HG03060 (cell line): ENCODE measurements around the gene GPR68.
"Not testable (repeated sequence)": the region's sequence is repeated elsewhere in the genome, so short reads cannot be mapped to it uniquely, and the experiment has no call there.

ENCODE experiments used
- ATAC-seq: cut with Tn5 transposase; IDR thresholded peaks from one replicate; pipeline ENCODE4 v1.9.1; 2021; ENCODE audit warnings: low read depth, moderate number of reproducible peaks; ENCODE audit not compliant: unreplicated experiment

The GPR68 gene

DNA sequence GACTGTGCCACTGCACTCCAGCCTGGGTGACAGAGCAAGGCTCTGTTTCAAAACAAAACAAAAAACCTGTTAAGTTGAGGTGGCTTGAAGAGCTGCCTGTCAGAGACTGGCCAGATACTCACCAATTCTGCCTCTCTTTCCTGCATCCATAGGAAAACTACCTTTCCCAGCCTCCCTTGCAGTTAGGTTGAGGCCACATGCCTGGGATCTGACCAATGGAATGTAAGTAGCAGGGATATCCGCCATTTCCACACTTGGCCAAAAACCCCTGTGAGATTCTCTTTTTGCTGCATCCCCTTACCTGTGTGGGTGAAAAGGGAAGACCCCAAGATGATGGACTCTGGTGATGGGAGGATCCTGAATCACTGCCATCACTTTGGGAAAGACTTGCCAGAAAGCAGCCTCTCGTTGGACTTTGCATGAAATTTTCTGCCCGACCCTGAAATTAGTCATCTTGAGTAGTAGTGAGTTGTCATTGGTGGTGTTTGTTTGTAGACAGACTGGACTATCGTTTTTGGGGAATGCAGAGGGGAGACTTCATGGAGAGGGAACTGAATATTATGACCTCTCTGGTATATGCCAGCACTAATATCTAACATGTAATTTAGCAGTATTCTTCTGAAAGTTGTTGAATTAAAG is 14.0 kb downstream of the GPR68 start:
- ATAC-seq: no peak

DNA sequence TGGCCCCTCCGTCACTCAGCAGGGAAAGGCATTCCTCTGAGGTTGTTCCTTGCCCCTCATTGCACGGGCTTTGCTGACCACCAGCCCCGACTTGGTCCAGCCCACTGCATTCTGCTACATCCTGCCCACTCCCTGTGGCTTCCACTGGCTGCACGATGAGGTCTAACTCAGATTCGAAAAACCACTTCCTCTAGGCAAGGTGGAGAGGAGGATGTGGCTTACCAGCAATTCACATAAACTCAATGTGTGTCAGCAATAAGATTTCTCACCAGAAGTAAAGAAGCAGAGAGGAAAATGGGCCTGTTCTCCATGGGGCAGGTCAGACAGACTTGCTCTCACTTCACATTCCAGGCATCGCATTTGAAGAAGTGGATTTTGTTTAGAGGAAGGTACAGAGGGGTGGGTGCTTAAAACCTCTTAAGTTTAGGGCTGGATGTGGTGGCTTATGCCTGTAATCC is 14.7 kb downstream of the GPR68 start:
- ATAC-seq: peak; percentile 54

DNA sequence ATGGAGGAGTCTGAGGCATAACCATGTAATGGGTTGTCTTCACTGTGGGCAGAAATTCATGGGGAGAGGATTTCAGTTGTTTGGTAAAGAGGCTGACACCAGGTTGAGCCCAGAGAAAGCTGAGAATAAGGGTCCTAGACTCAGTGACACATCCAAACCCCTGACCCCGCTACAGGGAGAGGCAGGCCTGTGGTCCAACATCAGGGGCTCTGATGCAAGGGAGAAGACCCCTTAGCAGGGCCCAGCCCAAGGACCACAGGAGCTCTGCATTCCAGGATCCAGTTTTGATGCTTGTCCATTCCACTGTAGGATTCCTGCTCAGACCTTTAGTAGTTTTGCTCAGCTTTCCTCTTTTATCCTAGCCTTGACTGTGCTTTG is 15.5 kb downstream of the GPR68 start:
- no peak for ATAC-seq

DNA sequence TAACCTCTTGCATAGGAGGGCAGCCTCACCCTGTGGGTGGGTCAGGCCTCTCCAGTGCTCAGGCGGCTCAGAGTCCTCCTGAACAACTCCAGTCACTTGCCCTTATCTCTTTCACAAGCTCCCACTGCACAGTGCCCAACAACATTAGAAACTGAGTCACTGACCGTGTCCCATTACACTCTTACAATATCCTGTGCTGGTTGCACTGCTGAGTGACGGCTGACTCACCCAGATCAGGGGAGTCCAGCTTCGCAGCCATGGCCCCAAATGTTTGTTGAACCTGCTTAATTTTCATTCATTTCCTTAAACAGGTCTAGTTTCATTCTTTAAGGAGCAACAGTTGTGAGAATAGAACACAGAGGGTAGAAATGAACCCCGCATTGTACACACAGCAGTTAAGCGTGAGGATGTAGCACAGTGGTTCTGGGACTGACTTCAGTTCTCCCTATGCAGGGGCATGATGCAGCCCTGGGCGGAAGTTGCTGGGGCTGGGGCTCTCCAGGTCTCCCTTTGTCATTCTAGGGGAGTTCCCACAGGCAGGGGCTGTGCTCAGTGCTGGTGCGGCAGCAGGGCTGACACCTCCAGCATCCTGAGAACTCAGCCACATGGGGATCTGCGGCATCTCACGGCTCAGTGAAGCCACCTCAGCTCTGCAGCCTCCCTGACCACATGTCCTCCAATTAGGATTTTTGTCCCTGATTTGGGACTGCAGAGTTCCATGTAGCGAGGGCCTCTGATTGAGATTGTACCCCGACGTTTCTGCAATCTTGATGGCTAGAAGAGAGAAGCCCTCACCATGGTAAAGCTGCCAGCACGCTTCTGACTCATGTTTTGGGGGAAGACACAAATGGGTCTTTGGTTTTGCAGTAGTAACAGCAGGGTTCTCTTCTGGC is 16.1 kb downstream of the GPR68 start:
- ATAC-seq: peak; percentile 63

DNA sequence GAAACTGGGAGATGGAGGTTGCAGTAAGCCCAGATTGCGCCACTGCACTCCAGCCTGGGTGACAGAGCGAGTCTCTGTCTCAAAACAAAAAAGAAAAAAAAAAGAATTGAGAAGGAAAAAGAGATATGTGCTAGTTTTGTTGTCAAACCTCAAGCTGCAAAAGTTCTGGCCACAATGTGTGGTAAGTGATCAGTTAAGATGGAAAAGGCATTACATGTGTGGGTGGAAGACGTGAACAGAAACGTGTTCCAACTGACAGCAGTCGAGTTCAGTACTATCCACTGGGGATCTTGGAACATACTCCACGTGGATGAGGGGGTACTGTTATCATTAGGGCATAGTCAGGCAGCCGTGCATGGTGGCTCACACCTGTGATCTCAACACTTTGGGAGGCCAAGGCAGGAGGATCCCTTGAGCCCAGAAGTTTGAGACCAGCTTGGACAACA is 17.3 kb downstream of the GPR68 start:
- no peak for ATAC-seq

DNA sequence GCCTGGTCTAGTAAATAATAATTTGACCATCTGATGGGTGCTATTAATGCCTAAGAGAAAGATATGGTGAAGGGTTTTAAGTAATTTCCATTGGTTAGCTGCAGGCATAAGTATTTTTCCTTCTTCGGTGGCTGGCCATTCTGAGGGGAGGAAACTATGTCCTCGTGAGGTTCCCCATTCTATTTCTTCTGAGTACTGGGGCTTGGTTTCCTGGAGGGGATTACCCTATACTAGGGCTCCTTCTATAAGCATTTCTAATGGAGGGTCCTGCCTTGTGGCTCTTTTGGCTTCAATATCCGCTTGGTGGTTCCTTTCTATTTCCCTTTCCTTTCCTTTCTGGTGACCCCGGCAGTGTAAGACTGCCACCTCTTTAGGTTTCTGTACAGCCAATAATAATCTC is 18.1 kb downstream of the GPR68 start:
- ATAC-seq: not testable (repeated sequence)

DNA sequence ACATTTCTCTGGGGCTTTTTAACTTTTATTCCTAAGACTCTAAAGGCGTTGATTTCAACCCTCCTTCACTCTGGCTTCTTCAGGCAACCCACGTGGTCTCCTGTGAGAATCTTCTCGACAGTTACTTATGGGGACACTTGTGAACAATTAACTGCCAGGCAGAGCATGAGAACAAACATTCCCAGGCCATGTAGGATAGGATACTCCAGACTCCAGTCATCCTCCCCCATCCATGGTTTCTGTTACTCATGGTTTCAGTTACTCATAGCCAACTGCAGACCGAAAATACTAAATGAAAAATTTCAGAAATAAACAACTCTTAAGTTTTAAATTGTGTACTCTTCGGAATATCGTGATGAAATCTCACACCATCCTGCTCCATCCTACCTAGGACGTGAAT is 19.5 kb downstream of the GPR68 start:
- no peak for ATAC-seq

DNA sequence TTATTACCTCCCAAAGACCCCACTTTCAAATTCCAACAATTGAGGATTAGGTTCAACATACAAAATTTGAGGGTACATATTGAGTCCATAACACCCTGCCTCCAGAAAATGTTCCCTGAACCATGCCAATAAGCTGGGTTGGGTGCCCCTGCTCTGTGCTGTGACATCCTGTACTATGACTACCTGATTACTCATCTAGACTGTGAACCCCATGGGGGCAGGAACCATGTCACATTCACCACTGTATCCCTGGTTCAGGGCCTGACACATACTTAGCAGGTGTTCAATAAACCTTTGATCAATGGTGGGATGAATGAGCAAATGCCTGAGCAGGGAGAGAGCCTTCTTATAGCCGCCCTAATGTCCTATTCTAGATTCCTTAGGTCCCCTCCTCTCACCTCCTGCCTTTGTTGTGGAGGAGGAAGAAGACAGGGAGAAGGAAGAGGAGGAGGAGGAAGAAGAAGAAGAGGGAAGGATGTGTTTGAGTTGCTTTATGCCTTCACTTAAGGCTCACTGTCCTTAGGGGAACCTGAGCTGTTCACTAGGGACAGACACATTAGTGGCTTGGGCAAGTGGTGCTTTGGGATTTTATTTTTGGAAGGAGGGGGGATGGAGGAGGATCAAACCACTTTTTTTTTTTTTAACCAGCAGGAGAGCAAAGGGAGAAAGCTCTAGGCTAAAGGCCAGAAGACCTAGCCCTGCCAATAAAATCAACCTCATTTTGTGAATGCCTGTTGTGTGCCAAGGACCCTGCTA is 21.3 kb downstream of the GPR68 start:
- ATAC-seq: no peak

DNA sequence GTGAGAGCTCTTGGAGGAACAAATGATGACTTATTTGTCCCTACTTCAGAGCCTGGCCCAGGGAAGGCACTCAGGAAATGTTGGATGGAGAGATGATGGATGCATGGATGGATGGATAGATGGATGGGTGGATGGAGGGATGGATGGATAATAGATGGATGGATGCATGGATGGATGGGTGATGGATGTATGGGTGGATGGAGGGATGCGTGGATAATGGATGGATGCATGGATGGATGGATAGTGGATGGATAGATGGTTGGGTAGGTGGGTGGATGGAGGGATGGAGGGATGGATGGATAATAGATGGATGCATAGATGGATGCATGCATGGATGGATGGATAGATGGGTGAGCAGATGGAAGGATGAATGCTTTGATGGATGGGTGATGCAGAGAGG is 23.2 kb downstream of the GPR68 start:
- no peak for ATAC-seq

DNA sequence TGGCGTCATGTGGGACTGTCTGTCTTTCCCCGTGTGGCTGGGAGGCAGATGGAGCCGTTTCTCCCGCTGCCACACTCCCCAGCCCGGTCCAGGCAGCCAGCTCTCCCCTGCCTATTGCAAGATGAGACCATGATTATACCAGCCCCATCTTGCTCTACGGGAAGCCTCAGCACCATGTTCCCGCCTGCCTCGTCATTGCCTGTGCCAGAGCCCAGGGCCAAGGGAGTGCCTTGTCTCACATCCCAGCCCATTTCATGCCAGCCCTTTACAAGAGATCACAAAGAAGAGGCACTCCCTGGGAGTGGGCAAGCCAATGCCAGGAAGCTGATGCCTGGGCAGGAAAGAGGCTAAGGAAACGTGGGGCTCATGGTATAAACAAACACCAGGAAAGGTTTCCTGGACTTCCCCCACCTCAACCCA is 23.9 kb downstream of the GPR68 start:
- ATAC-seq: no peak

DNA sequence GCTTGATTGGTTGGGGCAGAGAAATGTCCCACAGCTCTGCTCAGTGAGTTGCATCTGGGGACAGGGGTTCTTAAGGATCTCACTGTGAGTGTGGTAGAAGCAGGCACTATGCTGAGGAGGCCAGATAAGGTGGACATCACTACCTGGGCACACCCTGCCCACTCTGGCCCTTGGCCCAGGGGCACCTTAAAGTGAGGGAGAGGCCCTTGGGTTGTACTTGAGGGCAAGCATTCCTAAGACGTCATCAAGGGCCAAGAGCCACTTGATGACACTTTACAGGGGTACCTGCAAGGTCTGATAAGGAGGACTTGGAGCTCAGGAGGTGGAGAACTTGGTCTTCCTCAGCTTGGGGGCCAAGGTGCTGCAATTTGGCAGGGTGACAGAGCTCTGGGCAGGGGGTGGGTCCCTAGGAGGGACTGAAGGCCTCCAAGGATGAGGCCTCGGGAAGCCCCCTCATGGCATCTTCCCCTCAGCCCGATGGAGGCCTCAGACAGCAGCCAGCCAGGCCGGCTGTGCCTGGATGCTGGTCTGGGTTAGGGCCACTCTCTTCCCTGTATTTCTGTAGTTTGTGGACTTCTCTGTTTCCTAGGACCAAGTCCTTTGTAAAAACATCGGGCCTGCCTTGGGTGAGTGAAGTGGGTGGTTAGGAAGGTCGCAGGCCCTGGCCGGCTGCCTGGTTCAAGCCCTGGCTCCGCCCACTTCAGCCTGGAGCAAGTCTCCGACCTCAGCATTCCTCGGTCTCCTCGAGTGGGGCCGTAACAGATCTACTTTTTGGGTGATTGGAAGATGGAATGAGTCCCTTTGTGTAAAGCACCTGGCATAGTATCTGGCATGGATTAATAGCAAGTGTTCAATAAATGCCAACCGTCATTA is 24.8 kb downstream of the GPR68 start:
- ATAC-seq: no peak

DNA sequence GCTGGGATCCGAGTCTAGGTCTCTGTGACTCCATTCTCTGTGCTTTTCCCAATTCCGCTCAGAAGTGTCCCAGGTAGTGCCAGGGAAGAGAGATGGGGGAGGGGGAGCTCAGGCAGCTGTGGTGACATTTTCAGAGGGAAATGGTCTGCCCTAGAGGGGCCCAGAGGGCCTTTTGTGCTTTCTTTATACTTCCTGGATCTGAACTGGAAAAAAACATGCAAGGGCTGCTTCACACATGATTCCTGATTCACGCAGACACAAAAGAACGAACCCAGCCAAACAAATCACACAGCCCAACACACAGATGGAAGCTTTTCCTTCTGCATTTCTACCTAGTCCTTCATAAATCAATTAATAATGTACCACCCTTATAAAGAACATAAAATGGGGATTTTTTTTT is 26.5 kb downstream of the GPR68 start:
- ATAC-seq: no peak

DNA sequence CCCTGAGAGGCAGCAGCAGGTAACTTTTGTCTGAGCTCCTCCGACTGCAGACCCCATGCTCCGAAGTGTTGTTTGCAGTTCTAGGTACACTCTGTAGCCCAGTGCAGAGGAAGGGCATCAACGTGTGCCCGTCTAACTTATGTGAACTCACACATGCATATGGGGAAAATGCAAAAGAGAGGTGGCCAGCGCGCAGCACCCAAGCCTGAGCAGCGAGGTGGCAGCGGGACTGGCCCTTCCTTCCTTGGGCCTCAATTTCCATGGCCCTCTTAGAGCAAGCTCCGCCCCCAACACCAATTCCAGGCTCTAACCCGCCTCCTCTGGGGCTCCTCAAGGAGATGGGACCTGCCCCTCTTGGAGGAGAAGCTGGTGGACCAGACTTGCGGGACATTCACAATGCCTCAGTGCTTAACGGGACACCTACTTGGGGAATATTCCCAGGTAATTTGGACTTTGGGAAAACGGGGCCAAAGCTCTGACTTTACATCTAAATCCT is 27.7 kb downstream of the GPR68 start:
- ATAC-seq: no peak

DNA sequence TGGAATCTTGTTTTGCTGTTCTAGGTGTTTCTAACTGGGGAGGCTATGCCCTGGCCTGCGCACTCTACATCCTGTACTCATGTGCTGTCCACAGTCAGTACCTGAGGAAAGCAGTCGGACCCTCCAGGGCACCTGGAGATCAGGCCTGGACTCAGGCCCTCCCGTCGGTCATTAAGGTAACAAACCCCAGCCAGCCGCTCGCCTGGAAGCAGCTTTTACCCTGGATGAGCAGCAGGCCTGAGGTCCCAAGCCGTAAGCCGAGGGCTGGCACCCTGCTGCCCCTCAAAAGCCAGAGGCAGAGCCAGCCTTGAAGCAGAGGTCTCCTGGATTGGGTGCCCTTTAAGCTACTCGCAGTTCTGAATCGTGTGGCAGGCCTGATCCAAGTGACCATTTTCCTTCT is 29.1 kb downstream of the GPR68 start:
- no peak for ATAC-seq

DNA sequence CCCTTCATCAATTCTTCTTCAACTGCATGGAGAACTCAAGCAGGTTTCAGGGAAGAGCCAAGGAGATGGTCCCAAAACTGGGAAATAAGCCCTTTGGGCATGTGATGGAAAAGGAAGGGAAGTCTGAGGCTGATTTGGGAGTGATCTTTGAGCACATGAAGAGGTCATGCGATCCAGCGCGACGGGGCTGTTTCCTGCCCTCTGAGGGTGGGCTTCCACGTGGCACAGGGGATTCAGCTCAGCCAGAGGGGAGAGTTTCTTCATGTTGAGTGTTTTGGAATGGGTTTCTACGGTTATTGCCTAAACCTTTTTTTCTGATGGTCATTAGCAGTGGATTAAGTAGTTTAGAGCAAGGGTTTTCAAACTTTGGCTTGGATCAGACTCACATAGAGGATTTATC is 30.2 kb downstream of the GPR68 start:
- no peak for ATAC-seq

DNA sequence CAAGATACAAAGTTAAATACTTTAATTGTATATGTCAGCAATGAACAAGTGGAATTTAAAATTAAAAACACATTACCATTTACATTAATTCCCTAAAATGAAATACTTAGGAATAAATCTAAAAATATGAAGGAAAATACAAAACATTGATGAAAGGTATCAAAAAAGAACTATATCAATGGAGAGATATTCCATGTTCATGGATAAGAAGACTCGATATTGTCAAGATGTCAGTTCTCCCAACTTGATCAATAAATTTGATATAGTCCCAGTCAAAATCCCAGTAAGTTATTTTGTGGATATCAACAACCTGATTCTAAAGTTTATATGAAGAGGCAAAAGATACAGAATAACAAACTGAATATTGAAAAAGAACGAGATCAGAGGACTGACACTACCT is 33.5 kb downstream of the GPR68 start:
- ATAC-seq: no peak

DNA sequence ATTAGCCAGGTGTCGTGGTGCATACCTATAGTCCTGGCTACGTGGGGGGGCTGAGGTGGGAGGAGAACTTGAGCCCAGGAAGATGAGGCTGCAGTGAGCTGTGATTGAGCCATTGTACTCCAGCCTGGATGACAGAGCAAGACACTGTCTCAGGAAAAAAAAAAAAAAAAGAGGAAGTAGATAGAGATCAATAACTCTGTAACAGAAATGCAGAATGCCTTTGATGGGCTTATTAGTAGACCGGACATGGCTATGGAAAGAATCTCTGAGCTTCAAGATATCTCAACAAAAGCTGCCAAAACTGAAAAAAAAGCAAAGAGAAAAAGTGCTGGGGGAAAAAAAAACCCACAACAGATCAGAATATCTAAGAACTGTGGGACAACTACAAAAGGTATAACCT is 37.5 kb downstream of the GPR68 start:
- no peak for ATAC-seq

DNA sequence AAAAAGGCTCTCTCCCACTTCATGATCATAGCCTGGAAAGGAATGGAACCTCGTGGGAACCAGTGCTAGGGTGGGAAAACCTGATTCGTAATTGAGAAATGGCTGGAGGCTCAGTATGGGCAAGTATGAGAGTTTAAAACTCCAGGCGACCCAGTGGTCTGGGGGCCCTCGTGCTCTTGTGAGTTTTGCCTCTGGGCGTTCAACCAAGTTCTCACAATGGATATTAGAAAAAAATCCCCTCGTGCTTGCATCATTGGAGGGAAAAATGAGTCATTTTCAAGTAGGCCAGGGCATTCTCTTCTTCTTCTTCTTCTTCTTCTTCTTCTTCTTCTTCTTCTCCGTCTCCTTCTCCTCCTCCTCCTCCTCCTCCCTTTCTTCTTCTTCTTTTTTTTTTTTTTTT is 39.0 kb downstream of the GPR68 start:
- no peak for ATAC-seq

DNA sequence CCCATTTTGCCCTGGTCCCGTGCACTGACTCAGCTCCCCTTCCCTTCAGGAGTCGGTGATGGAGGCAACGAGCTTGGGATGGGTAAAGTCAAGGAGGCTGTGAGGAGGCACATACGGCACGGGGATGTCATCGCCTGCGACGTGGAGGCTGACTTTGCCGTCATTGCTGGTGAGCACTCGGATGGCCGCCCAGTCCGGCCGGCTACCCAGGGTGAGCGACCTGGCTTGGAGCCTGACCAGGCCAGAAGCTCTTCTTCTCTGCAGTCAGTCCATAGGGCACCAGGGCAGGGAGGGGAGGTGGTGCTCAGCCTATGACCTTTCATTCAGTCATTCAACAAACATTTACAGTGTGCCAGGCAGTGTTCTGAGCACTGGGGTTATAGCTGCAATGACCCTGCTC is 39.8 kb downstream of the GPR68 start:
- no peak for ATAC-seq
